ENCODE results near the gene ZNF577. TPM values are rescaled to one million over a fixed set of nuclear protein-coding genes. Genes with fewer than 3 reads are reported as not detected.

ZNF577 gene
- 11.0 TPM for total RNA-seq

DNA sequence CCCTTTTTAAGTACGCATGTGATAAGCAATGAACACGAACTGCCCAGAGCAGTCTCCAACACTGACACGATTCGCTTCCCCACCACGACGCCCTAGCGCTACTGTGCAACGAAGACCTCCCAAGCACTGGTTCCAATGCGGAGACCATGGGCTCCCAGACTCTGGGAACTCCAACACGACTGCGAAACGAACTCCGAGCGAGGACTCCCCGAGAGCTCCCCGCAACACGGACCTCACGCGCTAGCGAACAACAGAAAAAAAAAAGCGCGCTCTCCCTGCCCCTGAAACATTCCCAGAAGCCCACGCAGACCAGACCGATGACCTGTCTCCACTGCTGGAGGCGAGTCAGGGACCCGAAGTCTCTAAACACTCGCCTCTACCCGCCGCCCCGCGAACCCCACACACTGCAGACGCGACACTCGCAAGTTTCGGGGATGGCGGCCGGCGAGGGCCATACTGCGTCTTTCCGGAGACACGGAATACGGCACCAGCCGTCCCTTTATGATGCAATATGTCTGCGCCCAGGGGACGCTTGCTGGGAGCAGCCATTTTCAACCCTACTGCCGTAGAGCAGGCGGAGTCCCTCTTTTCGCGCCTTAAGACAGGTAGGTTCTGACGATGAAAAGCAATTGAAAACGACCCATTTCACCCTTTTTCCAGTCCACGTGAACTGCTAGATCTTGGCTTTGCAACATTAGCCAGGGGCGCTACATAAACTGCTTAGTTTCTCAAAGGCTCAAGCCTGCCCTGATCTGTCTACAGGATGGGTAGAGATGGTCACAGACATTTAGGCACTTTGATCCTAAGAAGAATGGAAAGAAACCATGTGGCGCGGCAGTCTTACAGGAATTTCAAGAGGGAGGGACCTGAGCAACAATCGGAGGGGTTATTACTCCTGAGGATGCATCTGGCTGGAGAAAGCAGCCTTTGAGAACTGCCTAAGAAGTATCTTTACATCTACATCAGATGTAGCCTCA is at the start of gene ZNF577:
Gene ZNF577 (minus strand): TSS at position 430 of the 977 bp plus-strand sequence. CDS start 7,569 bp downstream, outside the sequence.
- Histone ChIP-seq H3K9ac (ENCODE audit: low read depth in 1 of 3, low read length in 3 of 3) (peak within 1 kb of the TSS; percentile 73 to 94 (median 76)), H3K4me3 (ENCODE audit: low read length in 3 of 3) (peak within 1 kb of the TSS; percentile 77 to 97 (median 94)), H3K27ac (ENCODE audit: low read depth, low read length) (peak within 1 kb of the TSS; percentile 46), H3K36me3 (ENCODE audit: control insufficient read depth in 3 of 3, insufficient read depth in 3 of 3, low read length in 3 of 3) (peaks cover 31 to 37% (median 35%) of the 10 kb centered on the region in 3 donors), H3K4me1 (ENCODE audit: control insufficient read depth in 3 of 3, insufficient read depth in 3 of 3, low read length in 3 of 3) (peaks cover 0 to 4% (median 3%) of the 10 kb centered on the region in 3 donors), H3K27me3 (ENCODE audit: control insufficient read depth in 3 of 3, insufficient read depth in 3 of 3, low read length in 3 of 3) (no peaks in the 10 kb centered on the region), H3K9me3 (ENCODE audit: control insufficient read depth in 3 of 3, low read length in 3 of 3) (peaks cover 18 to 52% (median 25%) of the 10 kb centered on the region in 3 donors)

GRCh38 chr19:51931921-51932320 is 44.2 kb upstream of the ZNF577 start:
- Histone ChIP-seq H3K4me3 (ENCODE audit: low read length in 3 of 3) (no peak overlapping the region), H3K36me3 (ENCODE audit: control insufficient read depth in 3 of 3, insufficient read depth in 3 of 3, low read length in 3 of 3) (peaks cover 46 to 58% (median 48%) of the 10 kb centered on the region in 3 donors), H3K27ac (ENCODE audit: low read depth, low read length) (no peak overlapping the region), H3K9ac (ENCODE audit: low read depth in 1 of 3, low read length in 3 of 3) (no peak overlapping the region), H3K9me3 (ENCODE audit: control insufficient read depth in 3 of 3, low read length in 3 of 3) (peaks cover 3 to 16% (median 13%) of the 10 kb centered on the region in 3 donors), H3K4me1 (ENCODE audit: control insufficient read depth in 3 of 3, insufficient read depth in 3 of 3, low read length in 3 of 3) (peaks cover 8 to 15% (median 9%) of the 10 kb centered on the region in 3 donors), H3K27me3 (ENCODE audit: control insufficient read depth in 3 of 3, insufficient read depth in 3 of 3, low read length in 3 of 3) (no peaks in the 10 kb centered on the region)

- Histone ChIP-seq H3K4me1 (ENCODE audit: control insufficient read depth in 3 of 3, insufficient read depth in 3 of 3, low read length in 3 of 3) (peaks cover 8 to 15% (median 13%) of the 10 kb centered on the region in 3 donors), H3K9ac (ENCODE audit: low read depth in 1 of 3, low read length in 3 of 3) (peak overlapping the region; percentile 90 to 94 (median 93)), H3K4me3 (ENCODE audit: low read length in 3 of 3) (peak overlapping the region; percentile 84 to 100 (median 95)), H3K9me3 (ENCODE audit: control insufficient read depth in 3 of 3, low read length in 3 of 3) (peaks cover 2 to 15% (median 15%) of the 10 kb centered on the region in 3 donors), H3K27ac (ENCODE audit: low read depth, low read length) (no peak overlapping the region), H3K36me3 (ENCODE audit: control insufficient read depth in 3 of 3, insufficient read depth in 3 of 3, low read length in 3 of 3) (peaks cover 21 to 25% (median 23%) of the 10 kb centered on the region in 3 donors), H3K27me3 (ENCODE audit: control insufficient read depth in 3 of 3, insufficient read depth in 3 of 3, low read length in 3 of 3) (no peaks in the 10 kb centered on the region)
Observed at GRCh38 chr19:51927859-51928258, 40.1 kb upstream of the ZNF577 start.

- H3K27me3 ChIP-seq (ENCODE audit: control insufficient read depth in 3 of 3, insufficient read depth in 3 of 3, low read length in 3 of 3): no peaks in the 10 kb centered on the region
- H3K9me3 ChIP-seq (ENCODE audit: control insufficient read depth in 3 of 3, low read length in 3 of 3): peaks cover 7 to 18% (median 17%) of the 10 kb centered on the region in 3 donors
- peak within 1 kb of the TSS; percentile 84 to 100 (median 95) for H3K4me3 ChIP-seq (ENCODE audit: low read length in 3 of 3)
- H3K4me1 ChIP-seq (ENCODE audit: control insufficient read depth in 3 of 3, insufficient read depth in 3 of 3, low read length in 3 of 3): peaks cover 8 to 15% (median 13%) of the 10 kb centered on the region in 3 donors
- peaks cover 17 to 21% (median 19%) of the 10 kb centered on the region in 3 donors for H3K36me3 ChIP-seq (ENCODE audit: control insufficient read depth in 3 of 3, insufficient read depth in 3 of 3, low read length in 3 of 3)
- H3K9ac ChIP-seq (ENCODE audit: low read depth in 1 of 3, low read length in 3 of 3): peak within 1 kb of the TSS; percentile 90 to 94 (median 93)
- peak within 1 kb of the TSS; percentile 75 for H3K27ac ChIP-seq (ENCODE audit: low read depth, low read length)
Observed at GRCh38 chr19:51926784-51927741, 39.3 kb upstream of the ZNF577 start, which contains the start of gene ZNF613. Gene ZNF613 (plus strand): TSS chr19:51927472. CDS start chr19:51936221, 8,749 bp downstream.

GRCh38 chr19:51926426-51926783 is 38.7 kb upstream of the ZNF577 start:
- Histone ChIP-seq H3K4me3 (ENCODE audit: low read length in 3 of 3) (peak overlapping the region; percentile 84 to 100 (median 95)), H3K9me3 (ENCODE audit: control insufficient read depth in 3 of 3, low read length in 3 of 3) (peaks cover 12 to 23% (median 19%) of the 10 kb centered on the region in 3 donors), H3K4me1 (ENCODE audit: control insufficient read depth in 3 of 3, insufficient read depth in 3 of 3, low read length in 3 of 3) (peaks cover 8 to 15% (median 13%) of the 10 kb centered on the region in 3 donors), H3K27ac (ENCODE audit: low read depth, low read length) (peak overlapping the region; percentile 75), H3K27me3 (ENCODE audit: control insufficient read depth in 3 of 3, insufficient read depth in 3 of 3, low read length in 3 of 3) (no peaks in the 10 kb centered on the region), H3K36me3 (ENCODE audit: control insufficient read depth in 3 of 3, insufficient read depth in 3 of 3, low read length in 3 of 3) (peaks cover 12 to 17% (median 16%) of the 10 kb centered on the region in 3 donors), H3K9ac (ENCODE audit: low read depth in 1 of 3, low read length in 3 of 3) (peak overlapping the region; percentile 90 to 94 (median 93))

DNA sequence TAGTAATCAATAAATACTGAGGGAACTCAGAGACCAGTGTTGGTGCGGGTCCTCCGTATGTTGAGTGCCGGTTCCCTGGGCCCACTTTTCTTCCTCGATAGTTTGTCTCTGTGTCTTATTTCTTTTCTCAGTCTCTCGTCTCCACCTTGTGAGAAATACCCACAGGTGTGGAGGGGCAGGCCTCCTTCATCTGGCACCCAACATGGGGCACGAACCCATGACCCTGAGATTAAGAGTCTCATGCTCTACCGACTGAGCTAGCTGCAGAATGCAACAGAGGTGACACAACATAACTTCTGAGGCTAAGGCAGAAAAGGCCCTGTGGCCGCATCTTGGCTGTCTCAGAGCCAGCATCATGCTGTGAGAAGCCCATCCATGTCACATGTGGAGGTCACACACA is 34.2 kb upstream of the ZNF577 start:
- H3K9ac ChIP-seq (ENCODE audit: low read depth in 1 of 3, low read length in 3 of 3): no peak overlapping the region
- H3K36me3 ChIP-seq (ENCODE audit: control insufficient read depth in 3 of 3, insufficient read depth in 3 of 3, low read length in 3 of 3): peaks cover 0 to 3% (median 0%) of the 10 kb centered on the region in 3 donors
- H3K27me3 ChIP-seq (ENCODE audit: control insufficient read depth in 3 of 3, insufficient read depth in 3 of 3, low read length in 3 of 3): no peaks in the 10 kb centered on the region
- peaks cover 0 to 4% (median 0%) of the 10 kb centered on the region in 3 donors for H3K4me1 ChIP-seq (ENCODE audit: control insufficient read depth in 3 of 3, insufficient read depth in 3 of 3, low read length in 3 of 3)
- H3K27ac ChIP-seq (ENCODE audit: low read depth, low read length): no peak overlapping the region
- peaks cover 23 to 32% (median 24%) of the 10 kb centered on the region in 3 donors for H3K9me3 ChIP-seq (ENCODE audit: control insufficient read depth in 3 of 3, low read length in 3 of 3)
- peak overlapping the region in 1 of 3 donors; percentile 41 for H3K4me3 ChIP-seq (ENCODE audit: low read length in 3 of 3)

- H3K4me1 ChIP-seq (ENCODE audit: control insufficient read depth in 3 of 3, insufficient read depth in 3 of 3, low read length in 3 of 3): no peaks in the 10 kb centered on the region
- no peak overlapping the region for H3K27ac ChIP-seq (ENCODE audit: low read depth, low read length)
- peaks cover 28 to 43% (median 33%) of the 10 kb centered on the region in 3 donors for H3K9me3 ChIP-seq (ENCODE audit: control insufficient read depth in 3 of 3, low read length in 3 of 3)
- H3K27me3 ChIP-seq (ENCODE audit: control insufficient read depth in 3 of 3, insufficient read depth in 3 of 3, low read length in 3 of 3): no peaks in the 10 kb centered on the region
- no peak overlapping the region for H3K9ac ChIP-seq (ENCODE audit: low read depth in 1 of 3, low read length in 3 of 3)
- peaks cover 0 to 3% (median 0%) of the 10 kb centered on the region in 3 donors for H3K36me3 ChIP-seq (ENCODE audit: control insufficient read depth in 3 of 3, insufficient read depth in 3 of 3, low read length in 3 of 3)
- no peak overlapping the region for H3K4me3 ChIP-seq (ENCODE audit: low read length in 3 of 3)
Observed at GRCh38 chr19:51919606-51920005, 31.9 kb upstream of the ZNF577 start.

GRCh38 chr19:51916167-51916566 is 28.4 kb upstream of the ZNF577 start:
- Histone ChIP-seq H3K36me3 (ENCODE audit: control insufficient read depth in 3 of 3, insufficient read depth in 3 of 3, low read length in 3 of 3) (no peaks in the 10 kb centered on the region), H3K27me3 (ENCODE audit: control insufficient read depth in 3 of 3, insufficient read depth in 3 of 3, low read length in 3 of 3) (no peaks in the 10 kb centered on the region), H3K9ac (ENCODE audit: low read depth in 1 of 3, low read length in 3 of 3) (no peak overlapping the region), H3K4me3 (ENCODE audit: low read length in 3 of 3) (no peak overlapping the region), H3K4me1 (ENCODE audit: control insufficient read depth in 3 of 3, insufficient read depth in 3 of 3, low read length in 3 of 3) (no peaks in the 10 kb centered on the region), H3K27ac (ENCODE audit: low read depth, low read length) (no peak overlapping the region), H3K9me3 (ENCODE audit: control insufficient read depth in 3 of 3, low read length in 3 of 3) (peaks cover 15 to 35% (median 24%) of the 10 kb centered on the region in 3 donors)

DNA sequence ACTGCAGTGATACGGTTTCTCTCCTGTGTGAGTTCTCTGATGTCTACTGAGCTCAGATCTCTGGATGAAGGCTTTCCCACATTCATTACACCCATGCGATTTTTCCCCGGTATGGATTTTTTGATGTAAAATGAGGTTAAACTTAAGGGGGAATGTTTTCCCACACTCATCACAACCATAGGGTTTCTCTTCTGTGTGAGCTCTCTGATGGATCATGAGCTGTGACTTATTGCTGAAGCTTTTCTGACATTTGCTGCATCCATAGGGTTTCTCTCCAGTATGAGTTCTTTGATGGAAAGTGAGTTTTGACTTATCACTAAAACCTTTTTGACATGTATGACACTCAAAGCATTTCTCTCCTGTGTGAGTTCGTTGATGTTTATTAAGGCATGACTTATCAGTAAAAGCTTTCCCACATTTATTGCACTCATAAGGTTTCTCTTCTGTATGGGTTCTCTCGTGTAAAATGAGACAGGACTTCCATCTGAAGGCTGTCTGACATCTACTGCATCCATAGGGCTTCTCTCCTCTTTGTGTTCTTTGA is 27.6 kb upstream of the ZNF577 start:
- no peak overlapping the region for H3K9ac ChIP-seq (ENCODE audit: low read depth in 1 of 3, low read length in 3 of 3)
- peaks cover 13 to 34% (median 24%) of the 10 kb centered on the region in 3 donors for H3K9me3 ChIP-seq (ENCODE audit: control insufficient read depth in 3 of 3, low read length in 3 of 3)
- H3K36me3 ChIP-seq (ENCODE audit: control insufficient read depth in 3 of 3, insufficient read depth in 3 of 3, low read length in 3 of 3): no peaks in the 10 kb centered on the region
- no peaks in the 10 kb centered on the region for H3K27me3 ChIP-seq (ENCODE audit: control insufficient read depth in 3 of 3, insufficient read depth in 3 of 3, low read length in 3 of 3)
- peak overlapping the region in 1 of 3 donors; percentile 17 for H3K4me3 ChIP-seq (ENCODE audit: low read length in 3 of 3)
- H3K4me1 ChIP-seq (ENCODE audit: control insufficient read depth in 3 of 3, insufficient read depth in 3 of 3, low read length in 3 of 3): no peaks in the 10 kb centered on the region
- H3K27ac ChIP-seq (ENCODE audit: low read depth, low read length): no peak overlapping the region

All from skeletal muscle tissue (tissue), 4 donors.